KG1 (cell line): ENCODE results near the gene SPSB2.
"Not testable (repeated sequence)": the region's sequence is repeated elsewhere in the genome, so short reads cannot be mapped to it uniquely, and the experiment has no call there.

ENCODE experiments used
- DNase-seq: peaks from one replicate; lab custom pipeline; 2025; lab: John Stamatoyannopoulos, UW

Gene SPSB2, protein sequence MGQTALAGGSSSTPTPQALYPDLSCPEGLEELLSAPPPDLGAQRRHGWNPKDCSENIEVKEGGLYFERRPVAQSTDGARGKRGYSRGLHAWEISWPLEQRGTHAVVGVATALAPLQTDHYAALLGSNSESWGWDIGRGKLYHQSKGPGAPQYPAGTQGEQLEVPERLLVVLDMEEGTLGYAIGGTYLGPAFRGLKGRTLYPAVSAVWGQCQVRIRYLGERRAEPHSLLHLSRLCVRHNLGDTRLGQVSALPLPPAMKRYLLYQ

DNA sequence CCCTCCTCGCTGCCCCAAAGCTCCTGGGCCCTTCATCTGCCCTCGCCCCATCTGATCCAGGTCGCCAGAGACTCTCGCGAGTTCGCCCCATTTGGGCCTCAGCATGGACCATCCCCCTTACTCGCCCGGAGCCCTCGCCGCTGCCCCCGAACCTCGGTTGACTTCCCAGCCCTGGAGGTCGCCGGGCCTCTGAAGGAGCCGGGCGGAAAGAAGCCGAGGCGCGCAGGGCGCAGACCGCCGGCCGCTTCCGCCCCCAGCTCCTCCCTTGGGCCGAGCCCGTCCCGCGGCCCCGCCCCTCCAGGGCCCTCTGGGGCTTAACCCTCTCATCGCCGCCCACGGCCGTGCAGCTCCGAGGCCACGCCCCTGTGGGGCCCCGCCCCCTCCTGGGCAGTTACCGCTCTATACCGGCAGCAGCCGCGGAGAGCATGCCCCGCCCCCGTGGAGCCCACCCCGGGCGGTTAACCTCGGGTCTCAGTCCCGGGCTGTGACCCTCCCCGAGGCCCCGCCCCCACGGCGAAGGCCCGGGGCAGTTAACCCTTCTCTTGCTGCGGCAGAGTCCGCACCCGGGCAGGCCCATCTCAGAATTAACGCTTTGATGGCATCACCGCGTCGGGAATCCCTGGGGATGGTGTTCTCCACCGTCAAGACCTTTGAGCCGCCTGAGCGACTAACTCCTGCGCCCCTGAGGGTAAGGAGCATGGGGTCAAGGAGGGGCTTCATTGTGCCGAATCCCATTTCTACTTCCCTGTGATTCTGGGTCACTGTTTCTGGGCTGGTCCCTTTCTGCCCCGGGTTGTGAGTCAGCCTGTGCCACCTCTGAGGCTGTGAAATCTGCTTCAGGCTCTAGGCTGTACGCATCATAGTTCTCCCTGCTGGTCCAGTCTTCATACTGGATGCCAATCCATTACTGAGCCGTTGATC, at the start of gene SPSB2:
Gene SPSB2 (minus strand): TSS at position 210 of the 921 bp plus-strand sequence. CDS start 402 bp downstream, outside the sequence.
- DNase-seq: peak; percentile 93

DNA sequence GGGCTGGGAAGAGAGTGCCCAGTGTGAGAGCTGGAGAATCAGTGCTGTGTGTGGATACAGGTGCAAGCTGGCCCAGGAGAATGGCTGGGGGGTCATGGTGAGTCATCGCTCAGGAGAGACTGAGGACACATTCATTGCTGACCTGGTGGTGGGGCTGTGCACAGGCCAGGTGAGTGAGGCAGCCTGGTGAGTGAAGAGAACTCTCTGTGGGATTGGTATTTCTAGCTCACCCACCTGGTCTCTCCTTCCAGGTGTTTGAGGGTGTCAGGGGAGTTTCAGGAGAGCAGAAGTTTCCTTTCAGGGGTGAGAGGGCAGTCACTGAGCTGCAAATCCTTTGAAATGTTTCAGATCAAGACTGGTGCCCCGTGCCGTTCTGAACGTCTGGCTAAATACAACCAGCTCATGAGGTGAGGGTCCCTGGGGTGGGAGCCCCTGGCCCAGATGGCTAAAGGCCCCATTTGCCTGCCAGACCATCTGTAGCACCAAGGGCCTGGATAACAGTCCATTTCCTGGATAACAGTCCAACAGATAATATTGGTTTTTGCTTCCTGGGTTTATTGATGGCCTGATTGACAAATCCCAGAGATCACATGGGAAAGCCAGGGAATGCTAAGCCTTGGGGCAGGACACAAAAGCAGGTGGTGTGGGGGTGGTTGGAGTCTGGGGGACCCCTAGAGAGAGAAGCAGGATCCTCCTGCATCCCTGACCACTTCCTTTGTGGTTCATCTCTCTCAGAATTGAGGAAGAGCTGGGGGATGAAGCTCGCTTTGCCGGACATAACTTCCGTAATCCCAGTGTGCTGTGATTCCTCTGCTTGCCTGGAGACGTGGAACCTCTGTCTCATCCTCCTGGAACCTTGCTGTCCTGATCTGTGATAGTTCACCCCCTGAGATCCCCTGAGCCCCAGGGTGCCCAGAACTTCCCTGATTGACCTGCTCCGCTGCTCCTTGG, 49.2 kb upstream of the SPSB2 start:
- no peak for DNase-seq

DNA sequence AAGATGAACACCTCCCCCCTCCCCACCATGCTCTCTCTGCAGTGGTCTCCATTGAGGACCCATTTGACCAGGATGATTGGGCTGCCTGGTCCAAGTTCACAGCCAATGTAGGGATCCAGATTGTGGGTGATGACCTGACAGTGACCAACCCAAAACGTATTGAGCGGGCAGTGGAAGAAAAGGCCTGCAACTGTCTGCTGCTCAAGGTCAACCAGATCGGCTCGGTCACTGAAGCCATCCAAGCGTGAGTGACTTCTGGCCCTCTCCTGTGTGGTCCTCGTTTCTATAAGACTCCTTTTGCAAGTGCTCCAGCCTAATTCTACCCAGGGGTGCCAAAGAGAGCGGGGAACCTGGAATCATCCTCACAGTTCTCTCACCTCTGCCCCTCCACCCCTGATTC, 48.4 kb upstream of the SPSB2 start:
- DNase-seq: no peak

- no peak for DNase-seq
Observed at GRCh38 chr12:6919588-6919987, 46.5 kb upstream of the SPSB2 start.

- DNase-seq: no peak
Observed at GRCh38 chr12:6917491-6918231, 44.6 kb upstream of the SPSB2 start.

GRCh38 chr12:6916426-6917200, 43.5 kb upstream of the SPSB2 start:
- no peak for DNase-seq

GRCh38 chr12:6915789-6916285, 42.7 kb upstream of the SPSB2 start:
- no peak for DNase-seq

- DNase-seq: no peak
Observed at GRCh38 chr12:6914947-6915788, 42.1 kb upstream of the SPSB2 start.

GRCh38 chr12:6914246-6914946, 41.3 kb upstream of the SPSB2 start, which contains the start of gene ENO2:
TSS of gene ENO2 (plus strand) at chr12:6914580. CDS start at chr12:6915833, 1,253 bp downstream.
- no peak for DNase-seq

GRCh38 chr12:6912164-6912935, 39.2 kb upstream of the SPSB2 start:
- no peak for DNase-seq

DNA sequence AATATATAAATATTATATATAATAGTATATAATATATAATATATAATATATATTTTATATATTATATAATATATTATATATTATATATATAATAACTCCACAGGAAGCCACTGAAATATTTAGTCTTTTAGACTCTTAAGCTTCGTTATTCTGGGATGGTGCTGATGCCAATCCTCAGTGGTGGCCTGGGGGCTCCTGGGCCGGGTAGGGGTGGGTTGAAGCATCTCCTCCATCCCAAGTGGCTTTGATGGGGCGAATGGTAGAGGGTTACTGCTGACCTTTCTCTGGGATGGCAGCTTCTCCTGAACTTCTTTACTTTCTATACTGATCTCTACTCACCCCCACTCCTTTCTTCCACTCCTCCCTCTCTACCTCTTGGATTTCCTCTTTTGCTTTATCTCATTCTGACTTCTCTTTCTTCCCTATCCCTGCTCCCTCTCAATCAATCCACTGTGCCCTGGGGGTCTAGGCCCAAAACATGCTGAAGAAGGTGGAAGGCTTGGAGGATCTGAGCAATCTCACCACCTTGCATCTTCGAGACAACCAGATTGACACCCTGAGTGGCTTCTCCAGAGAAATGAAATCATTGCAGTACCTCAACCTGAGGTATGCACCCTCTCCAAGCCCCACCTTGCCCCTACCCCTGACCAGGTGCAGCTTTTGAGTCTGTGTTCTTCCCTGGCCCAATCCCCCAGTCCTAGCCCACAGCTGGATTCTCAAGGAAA, 36.5 kb upstream of the SPSB2 start:
- DNase-seq: no peak

DNA sequence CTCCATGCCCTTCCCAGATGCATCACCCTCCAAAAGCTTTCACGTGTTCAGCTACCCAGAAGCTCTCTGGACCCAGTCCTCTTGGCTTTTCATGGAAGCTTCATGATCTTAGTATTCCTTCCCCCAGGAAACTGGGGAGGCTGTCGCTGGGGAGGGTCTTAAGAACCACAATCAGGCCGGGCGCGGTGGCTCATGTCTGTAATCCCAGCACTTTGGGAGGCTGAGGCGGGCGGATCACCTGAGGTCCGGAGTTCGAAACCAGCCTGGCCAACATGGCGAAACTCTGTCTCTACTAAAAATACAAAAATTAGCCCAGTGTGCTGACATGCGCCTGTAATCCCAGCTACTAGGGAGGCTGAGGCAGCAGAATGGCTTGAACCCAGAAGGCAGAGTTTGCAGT, 35.0 kb upstream of the SPSB2 start:
- DNase-seq: not testable (repeated sequence)

DNA sequence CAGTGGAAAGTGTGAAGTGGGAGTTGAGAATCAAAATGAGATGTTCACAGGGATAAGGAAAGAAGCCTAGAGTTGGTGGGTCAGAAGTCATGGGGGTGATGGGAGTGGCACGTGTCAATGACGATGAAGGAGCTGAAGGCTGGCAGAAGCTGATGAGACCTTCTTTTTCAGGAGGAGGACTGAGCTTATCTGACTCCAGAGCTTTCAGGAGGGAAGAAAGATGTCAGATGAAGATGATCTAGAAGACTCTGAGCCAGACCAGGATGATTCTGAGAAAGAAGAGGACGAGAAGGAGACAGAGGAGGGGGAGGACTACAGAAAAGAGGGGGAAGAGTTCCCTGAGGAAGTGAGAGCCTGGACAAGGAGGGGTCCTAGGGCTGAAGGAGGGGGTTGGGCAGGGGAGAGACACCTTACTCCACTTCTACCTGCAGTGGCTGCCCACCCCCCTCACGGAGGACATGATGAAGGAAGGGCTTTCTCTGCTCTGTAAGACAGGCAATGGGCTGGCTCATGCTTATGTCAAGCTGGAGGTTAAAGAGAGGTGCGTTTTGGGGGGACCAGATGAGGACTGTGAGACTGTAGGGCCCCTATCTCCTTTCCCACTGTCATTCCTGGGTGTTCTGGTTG, 32.4 kb upstream of the SPSB2 start:
- DNase-seq: no peak

- DNase-seq: peak; percentile 86
Observed at GRCh38 chr12:6904280-6905276, 31.5 kb upstream of the SPSB2 start, which contains the start of gene LRRC23. TSS of gene LRRC23 (plus strand) at chr12:6904822. CDS start at chr12:6905634, 812 bp downstream.

DNA sequence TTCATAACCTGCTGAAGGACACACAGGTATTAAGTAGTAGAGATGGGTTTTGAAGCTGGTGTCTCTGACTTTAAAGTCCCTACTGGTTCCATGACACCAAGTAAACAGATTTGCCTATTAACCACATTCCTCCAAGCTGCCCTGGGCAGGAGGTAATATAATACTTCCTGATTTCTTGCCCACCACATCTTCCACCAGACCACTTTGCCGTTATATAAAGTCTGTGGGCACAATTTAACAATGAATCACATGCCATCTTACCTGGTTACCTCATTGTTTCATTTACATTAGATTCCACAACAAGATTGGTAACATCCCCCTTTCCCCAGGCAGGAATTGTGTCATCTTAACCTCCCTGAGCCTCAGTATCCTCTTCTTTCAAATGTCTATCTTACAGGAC, 30.6 kb upstream of the SPSB2 start:
- no peak for DNase-seq
